Nephron (organoid): ENCODE measurements around the gene RPS19.

Experiments used
- H3K27ac Mint-ChIP-seq, 3 experiments: 2 replicates each; pipeline ENCODE4 v1.8.0; 2020; ENCODE audit warnings: mixed read lengths in 3 of 3, mild to moderate bottlenecking in 2 of 3, moderate library complexity in 1 of 3
- H3K27me3 Mint-ChIP-seq: 2 replicates; pipeline ENCODE4 v1.8.0; 2021; ENCODE audit warnings: low read depth, mild to moderate bottlenecking, moderate library complexity, mixed read lengths
- H3K36me3 Mint-ChIP-seq: 2 replicates; pipeline ENCODE4 v1.8.0; 2020; ENCODE audit warnings: low read depth, mixed read lengths
- H3K4me1 Mint-ChIP-seq: 2 replicates; pipeline ENCODE4 v1.8.0; 2020; ENCODE audit warnings: mixed read lengths
- H3K4me3 Mint-ChIP-seq, 3 experiments: 2 replicates each; pipeline ENCODE4 v1.8.0; 2020; ENCODE audit warnings: mild to moderate bottlenecking in 3 of 3, mixed read lengths in 3 of 3, moderate library complexity in 2 of 3
- H3K9me3 Mint-ChIP-seq: 2 replicates; pipeline ENCODE4 v1.8.0; 2020; ENCODE audit warnings: mixed read lengths
- TF ChIP-seq, protein P1 (sequence below), 3 experiments: fragments of 200-600 bp; sonication (generic); IDR thresholded peaks; one replicate each; pipeline ENCODE4 v1.5.0; 2021; ENCODE audit warnings: antibody characterized with exemption in 3 of 3; ENCODE audit not compliant: unreplicated experiment in 3 of 3

The RPS19 gene

GRCh38 chr19:41910240-41910991, 50.4 kb downstream of the RPS19 start:
- Mint-ChIP-seq H3K36me3 (peaks cover 9% of the 10 kb centered on the region), H3K9me3 (no peaks in the 10 kb centered on the region), H3K4me3 (no peak overlapping the region), H3K4me1 (peaks cover 4% of the 10 kb centered on the region), H3K27ac (no peak overlapping the region), H3K27me3 (peaks cover 53% of the 10 kb centered on the region)
- TF ChIP-seq, protein P1, sequence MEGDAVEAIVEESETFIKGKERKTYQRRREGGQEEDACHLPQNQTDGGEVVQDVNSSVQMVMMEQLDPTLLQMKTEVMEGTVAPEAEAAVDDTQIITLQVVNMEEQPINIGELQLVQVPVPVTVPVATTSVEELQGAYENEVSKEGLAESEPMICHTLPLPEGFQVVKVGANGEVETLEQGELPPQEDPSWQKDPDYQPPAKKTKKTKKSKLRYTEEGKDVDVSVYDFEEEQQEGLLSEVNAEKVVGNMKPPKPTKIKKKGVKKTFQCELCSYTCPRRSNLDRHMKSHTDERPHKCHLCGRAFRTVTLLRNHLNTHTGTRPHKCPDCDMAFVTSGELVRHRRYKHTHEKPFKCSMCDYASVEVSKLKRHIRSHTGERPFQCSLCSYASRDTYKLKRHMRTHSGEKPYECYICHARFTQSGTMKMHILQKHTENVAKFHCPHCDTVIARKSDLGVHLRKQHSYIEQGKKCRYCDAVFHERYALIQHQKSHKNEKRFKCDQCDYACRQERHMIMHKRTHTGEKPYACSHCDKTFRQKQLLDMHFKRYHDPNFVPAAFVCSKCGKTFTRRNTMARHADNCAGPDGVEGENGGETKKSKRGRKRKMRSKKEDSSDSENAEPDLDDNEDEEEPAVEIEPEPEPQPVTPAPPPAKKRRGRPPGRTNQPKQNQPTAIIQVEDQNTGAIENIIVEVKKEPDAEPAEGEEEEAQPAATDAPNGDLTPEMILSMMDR (IDR thresholded peaks at IDR 0.05; ENCODE audit: unreplicated experiment in 3 of 3) = no peak

GRCh38 chr19:41910992-41911888, 51.2 kb downstream of the RPS19 start:
- peaks cover 3% of the 10 kb centered on the region for H3K36me3 Mint-ChIP-seq
- H3K4me3 Mint-ChIP-seq = no peak overlapping the region
- TF ChIP-seq, protein P1 (IDR thresholded peaks at IDR 0.05; ENCODE audit: unreplicated experiment in 3 of 3) = no peak
- peaks cover 4% of the 10 kb centered on the region for H3K4me1 Mint-ChIP-seq
- H3K9me3 Mint-ChIP-seq = no peaks in the 10 kb centered on the region
- no peak overlapping the region for H3K27ac Mint-ChIP-seq
- peaks cover 53% of the 10 kb centered on the region for H3K27me3 Mint-ChIP-seq

GRCh38 chr19:41911889-41912731, 52.1 kb downstream of the RPS19 start:
- H3K9me3 Mint-ChIP-seq = no peaks in the 10 kb centered on the region
- peaks cover 4% of the 10 kb centered on the region for H3K4me1 Mint-ChIP-seq
- peaks cover 3% of the 10 kb centered on the region for H3K36me3 Mint-ChIP-seq
- peak overlapping the region in 1 of 3 experiments; percentile 53 for H3K4me3 Mint-ChIP-seq
- TF ChIP-seq, protein P1 (IDR thresholded peaks at IDR 0.05; ENCODE audit: unreplicated experiment in 3 of 3) = no peak
- no peak overlapping the region for H3K27ac Mint-ChIP-seq
- peaks cover 53% of the 10 kb centered on the region for H3K27me3 Mint-ChIP-seq

GRCh38 chr19:41912899-41913537, 53.0 kb downstream of the RPS19 start:
- Mint-ChIP-seq H3K36me3 (no peaks in the 10 kb centered on the region), H3K9me3 (no peaks in the 10 kb centered on the region), H3K27me3 (peaks cover 53% of the 10 kb centered on the region), H3K27ac (no peak overlapping the region), H3K4me1 (peaks cover 4% of the 10 kb centered on the region), H3K4me3 (peak overlapping the region in 1 of 3 experiments; percentile 55)
- TF ChIP-seq, protein P1 (IDR thresholded peaks at IDR 0.05; ENCODE audit: unreplicated experiment in 3 of 3) = no peak
